ENCODE measurements around the gene OSBPL8.

GRCh38 chr12:76368230-76368629 lies 191.3 kb downstream of the OSBPL8 start:
- TF ChIP-seq CTCF (IDR thresholded peaks at IDR 0.05) (no peak), POLR2A (IDR thresholded peaks at IDR 0.05) (no peak)

All from body of pancreas (tissue), 4 donors.